Measurements from ENCODE around the gene FAM163B.

FAM163B gene

DNA sequence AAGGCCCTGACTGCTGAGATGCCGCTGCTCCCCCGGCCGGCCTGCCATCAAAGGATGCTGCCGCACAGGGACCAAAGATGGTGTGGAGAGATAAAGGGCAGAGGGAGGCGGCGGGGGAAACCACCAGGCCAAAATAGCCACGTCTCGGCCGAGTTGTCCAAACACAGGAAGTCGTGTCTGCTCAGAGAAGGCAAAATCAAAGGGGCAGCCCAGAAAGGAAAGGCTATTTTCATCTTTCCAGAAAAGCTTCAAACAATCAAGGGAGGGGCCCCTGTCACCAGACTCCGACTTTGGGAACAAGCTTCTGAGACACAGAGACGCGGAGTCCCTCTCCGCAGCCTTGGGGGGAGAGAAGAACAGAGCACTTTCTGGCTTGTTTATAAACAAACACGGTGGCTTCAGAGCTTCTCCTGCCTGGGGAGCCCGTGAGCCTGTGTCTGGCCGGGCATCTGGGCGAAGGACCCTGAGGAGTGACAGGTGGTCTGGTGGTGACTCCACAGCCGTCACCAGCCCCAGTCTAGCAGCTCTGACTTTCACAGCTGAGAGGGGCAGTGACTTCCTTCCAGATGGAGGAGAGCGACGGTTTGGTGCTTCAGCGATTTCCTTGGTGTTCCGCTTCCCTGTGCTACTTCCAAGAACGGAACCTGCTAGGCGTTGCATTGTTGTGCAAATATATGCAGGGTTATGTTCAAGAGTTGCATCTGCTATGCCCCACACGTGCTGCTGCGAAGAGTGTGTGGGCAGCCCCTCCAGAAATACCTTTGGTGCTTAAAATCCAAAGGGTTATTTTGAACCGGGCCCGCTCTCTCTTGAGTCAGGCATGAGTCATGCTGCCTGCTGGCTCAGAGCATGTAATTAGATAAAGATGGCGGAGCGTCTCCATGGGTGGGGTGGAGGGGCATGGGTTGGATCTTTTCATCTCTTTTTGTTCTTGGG lies 50.7 kb downstream of the FAM163B start:
- peak; percentile 30 for DNase-seq (ENCODE audit: low read depth)
- H3K4me3 ChIP-seq (ENCODE audit: low read depth, low read length): no peak overlapping the region

DNA sequence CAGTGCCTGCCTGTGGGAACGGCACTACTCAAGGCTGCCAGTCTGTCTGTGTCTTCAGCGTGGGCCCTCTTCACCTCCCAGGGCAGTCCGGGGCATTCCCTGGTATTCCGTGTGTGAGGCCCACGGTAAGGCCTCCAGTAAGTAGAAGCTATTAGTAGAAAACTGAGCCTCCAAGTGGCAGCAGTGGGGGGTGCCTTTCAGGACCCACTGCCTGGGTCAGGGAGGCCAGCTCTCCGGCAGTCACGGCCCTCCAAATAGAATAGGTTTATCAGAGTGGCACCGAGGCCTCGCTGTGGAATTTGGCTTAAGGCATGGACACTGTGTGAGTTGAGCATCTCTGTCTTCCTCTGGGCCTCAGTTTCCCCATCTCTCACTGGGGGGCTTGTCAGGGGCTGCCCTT lies 51.6 kb downstream of the FAM163B start:
- H3K4me3 ChIP-seq (ENCODE audit: low read depth, low read length): no peak overlapping the region
- DNase-seq (ENCODE audit: low read depth): no peak

DNA sequence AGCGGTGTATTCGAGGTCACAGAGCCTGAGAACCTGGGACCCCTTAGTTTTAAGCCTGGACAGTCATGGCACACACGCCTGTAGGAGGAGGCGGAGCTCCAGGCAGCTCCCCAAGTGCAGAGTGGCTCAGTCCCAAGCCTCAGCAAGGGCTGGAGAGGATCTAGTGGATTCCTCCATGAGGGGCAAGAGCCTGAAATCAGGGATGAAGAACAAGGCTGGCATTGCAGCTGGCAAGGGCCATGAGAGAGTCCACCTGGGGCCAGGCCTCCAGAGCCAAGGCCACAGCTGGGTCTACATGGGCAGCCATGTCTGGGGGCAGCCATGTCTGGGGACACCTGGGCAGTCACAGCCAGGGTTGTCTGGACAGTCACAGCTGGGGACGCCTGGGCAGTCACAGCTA lies 52.8 kb downstream of the FAM163B start:
- no peak overlapping the region for H3K4me3 ChIP-seq (ENCODE audit: low read depth, low read length)
- no peak for DNase-seq (ENCODE audit: low read depth)

DNA sequence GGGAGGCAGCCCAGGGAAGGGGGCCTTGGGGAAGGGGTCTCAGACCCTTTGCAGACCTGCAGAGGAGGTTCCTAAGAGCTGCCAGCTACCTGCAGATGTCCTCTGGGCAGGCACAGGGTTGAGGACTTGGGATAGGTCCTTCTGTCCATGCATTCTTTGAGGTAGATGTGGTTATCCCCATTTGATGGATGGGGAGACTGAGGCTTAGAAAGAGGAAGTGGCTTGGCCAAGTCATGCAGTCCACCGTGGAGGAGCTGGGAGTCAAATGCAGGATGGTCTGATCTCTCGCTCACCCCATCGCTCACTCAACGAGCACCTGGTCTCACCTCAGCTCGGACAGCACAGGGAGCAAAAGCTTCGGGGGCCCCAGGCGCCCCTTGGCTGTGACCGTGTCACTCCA lies 54.5 kb downstream of the FAM163B start:
- H3K4me3 ChIP-seq (ENCODE audit: low read depth, low read length): no peak overlapping the region

DNA sequence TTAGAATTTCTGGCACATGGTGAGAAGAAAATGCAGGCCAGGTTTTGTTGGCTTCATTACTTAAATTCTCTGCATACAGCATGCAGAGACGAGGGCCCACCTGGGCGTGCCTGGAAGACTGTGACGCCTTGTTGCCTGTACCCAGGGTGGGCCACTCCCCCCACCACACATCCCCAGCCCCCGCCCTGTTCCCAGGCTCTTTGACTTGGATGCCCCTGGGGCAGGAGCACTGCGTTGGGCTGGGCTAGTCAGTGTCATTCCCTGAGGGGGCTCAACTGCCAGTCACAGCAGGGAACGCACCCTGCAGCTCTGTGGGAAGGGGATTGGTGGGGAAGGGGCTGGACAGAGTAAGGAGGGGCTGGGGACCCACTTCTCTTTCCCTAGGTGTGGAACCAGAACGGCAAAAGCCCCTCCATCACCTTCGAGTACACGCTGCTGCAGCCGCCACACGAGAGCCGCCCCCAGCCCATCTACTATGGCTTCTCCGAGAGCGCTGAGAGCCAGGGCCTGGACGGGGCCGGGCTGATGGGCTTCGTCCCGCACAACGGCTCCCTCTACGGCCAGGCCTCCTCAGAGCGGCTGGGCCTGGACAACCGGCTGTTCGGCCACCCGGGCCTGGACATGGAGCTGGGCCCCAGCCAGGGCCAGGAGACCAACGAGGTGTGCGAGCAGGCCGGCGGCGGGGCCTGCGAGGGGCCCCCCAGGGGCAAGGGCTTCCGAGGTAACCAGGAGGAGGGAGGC lies 55.0 kb downstream of the FAM163B start:
- no peak for DNase-seq (ENCODE audit: low read depth)
- H3K4me3 ChIP-seq (ENCODE audit: low read depth, low read length): no peak overlapping the region

More for the DNA sequence above, 54.5 kb downstream of the FAM163B start:
- no peak for DNase-seq (ENCODE audit: low read depth)

DNA sequence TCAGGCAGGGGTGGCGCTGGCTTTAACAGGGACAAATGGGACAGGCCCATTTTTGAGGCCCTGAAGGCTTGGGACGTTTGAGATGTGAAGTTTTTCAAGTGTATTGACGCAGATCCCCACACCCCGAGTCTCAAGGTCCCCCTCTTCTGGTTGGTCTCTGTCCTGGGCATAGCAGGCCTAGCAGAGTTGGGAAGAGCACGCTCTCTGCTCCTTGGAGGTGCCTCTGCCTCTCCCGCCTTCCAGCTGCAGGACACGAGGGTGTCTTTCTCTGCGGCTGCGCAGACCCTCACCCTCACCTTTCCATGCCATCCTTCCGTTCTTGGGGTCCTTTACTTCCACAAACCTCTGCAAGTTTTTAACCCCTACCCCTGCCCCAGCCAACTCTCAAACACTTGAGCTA lies 56.1 kb downstream of the FAM163B start:
- no peak overlapping the region for H3K4me3 ChIP-seq (ENCODE audit: low read depth, low read length)
- DNase-seq (ENCODE audit: low read depth): no peak

DNA sequence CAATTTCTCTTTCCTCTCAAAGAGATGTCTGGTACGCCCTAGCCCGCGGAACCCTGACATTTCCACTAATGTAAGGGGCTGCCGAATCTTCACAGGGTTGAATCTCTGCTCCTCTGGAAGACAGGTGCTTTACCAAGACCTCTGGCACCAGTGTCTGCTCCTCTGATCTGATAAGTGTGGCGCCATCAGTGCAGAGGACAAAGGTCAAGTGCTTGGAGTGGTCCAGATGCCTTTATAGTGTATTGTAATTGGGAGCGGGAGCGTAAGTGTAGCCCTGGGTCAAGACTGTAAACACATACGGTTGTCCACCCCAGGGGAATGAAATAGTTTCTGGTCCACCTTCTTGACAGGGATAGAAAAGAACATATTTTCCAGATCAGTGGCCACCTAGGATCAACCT lies 57.0 kb downstream of the FAM163B start:
- DNase-seq (ENCODE audit: low read depth): no peak

DNA sequence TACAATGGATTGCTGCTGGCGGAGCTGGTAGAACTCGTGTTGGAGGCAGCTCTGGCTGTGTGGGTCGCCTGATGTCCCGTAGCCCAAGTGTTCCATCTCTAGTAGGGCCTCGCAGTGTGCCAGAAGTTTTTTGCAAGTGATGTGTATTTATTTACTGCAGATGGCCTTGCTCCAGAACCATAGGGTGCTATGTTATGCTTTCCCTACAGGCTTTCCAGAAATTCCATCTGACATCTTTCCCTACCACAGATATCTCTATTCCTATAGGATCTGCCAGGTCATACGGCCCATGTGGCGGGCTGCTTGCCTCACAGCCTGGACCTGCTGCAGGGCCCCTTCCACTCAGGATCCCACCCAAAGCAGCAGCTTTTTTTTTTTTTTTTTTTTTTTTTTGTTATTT lies 57.7 kb downstream of the FAM163B start:
- no peak overlapping the region for H3K4me3 ChIP-seq (ENCODE audit: low read depth, low read length)
- DNase-seq (ENCODE audit: low read depth): no peak

More for the DNA sequence above, 57.0 kb downstream of the FAM163B start:
- no peak overlapping the region for H3K4me3 ChIP-seq (ENCODE audit: low read depth, low read length)

DNA sequence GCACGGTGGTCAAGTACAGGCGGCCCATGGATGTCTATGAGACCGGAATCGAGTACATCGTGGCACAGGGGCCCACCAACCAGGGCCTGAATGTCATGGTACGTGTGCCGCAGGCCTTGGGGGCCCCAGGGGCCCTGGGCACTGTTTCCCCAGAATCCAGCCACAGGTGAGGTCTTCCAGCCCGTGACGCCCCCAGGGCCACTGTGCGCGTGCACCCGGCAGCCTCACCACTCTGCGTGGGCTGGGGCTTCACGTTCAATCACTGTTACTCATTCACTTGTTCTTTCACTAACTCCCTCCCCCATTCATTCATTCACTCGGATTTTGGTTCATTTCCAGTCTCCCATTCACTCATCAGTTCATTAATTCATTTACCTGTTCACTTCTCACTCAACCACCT lies 62.1 kb downstream of the FAM163B start:
- H3K4me3 ChIP-seq (ENCODE audit: low read depth, low read length): no peak overlapping the region
- DNase-seq (ENCODE audit: low read depth): no peak

DNA sequence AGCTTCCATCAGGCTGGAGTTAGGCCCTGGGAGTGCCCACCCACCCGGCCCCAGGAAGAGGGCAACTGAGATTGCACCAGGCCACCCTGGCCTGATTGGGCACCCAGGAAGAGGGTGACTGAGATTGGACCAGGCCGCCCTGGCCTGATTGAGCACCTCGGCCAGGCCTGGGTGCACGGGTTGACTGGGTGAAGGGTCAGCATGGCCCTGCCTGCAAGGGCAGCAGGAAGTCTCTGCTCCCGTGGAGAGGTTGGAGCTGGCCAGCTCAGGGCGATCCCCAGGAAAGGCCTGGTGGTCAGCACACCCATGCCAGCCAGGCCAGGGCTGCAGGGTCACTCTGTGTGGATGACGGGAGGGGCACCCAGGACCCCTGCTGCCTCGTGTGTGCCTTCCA lies 62.9 kb downstream of the FAM163B start:
- H3K4me3 ChIP-seq (ENCODE audit: low read depth, low read length): no peak overlapping the region
- no peak for DNase-seq (ENCODE audit: low read depth)

DNA sequence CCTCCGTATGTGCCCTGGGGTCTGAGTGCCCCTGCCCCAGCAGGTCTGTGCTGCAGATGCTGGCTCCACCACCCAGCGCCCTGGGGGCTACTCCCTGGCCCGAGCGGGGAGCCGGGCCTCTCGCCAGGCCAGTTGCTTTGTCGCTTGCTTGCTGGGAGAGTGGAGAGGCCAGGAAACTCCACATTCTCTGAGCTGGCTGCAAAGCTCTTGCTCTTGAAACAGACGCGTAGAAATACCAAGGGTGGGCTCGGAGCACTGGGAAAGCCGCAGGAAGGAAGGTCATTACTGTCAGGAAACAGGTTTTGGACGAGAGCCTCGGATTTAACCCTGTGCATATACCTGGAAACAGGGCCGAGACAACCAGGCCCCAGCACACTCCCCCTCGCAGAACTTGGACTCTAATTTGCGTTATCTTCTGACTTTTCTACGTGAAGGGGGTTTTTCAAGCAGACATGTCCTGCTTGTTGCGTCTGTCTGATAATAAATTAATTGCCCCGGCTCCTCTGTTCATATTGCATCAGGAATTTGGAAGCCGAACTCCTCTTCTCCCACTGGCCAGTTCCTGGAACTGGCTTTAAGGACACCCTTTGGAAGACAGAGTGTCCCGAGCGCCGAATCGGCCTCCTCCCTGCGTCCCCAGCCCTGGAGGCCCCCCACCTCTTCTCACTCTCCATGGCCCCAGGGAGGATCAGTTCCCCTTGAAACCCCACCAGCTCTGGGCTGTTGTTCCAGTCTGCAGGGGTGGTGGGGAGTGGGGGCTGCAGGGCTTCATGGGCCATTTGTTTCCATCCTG lies 63.5 kb downstream of the FAM163B start:
- DNase-seq (ENCODE audit: low read depth): no peak
- no peak overlapping the region for H3K4me3 ChIP-seq (ENCODE audit: low read depth, low read length)

DNA sequence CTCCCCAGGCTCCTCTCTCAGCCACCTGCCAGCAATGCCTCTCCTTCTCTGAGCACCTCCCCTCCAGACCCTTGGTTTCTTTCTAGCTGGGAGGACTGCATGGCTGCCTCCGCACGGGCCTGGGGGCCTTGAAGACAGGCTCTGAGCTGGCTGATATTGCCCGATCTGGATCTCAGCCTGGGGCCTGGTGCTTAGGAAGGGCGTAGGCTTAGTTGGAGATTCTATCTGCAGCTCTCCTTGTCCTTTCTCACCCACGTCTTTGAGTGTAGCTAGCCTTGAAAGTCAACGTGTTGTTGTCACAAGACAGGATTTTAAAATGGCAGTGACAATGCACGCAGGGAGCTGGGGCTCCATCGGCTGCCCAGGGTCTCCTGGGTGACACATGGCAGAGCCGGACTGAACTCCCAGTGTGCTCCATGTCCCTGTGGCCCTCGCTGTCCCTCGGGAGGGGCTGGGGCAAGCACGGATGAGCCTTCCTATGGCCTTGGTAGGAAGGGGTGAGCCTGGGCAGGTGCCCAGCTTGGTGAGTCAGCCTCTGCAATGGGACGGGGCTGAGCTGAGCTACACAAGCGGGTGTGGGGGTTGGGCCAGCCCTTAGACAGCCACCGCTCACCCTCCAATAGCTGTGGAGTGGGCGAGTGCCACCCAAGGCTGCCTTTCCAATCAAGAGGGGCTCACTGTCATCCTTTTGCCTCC lies 65.3 kb downstream of the FAM163B start:
- no peak for DNase-seq (ENCODE audit: low read depth)
- H3K4me3 ChIP-seq (ENCODE audit: low read depth, low read length): no peak overlapping the region

DNA sequence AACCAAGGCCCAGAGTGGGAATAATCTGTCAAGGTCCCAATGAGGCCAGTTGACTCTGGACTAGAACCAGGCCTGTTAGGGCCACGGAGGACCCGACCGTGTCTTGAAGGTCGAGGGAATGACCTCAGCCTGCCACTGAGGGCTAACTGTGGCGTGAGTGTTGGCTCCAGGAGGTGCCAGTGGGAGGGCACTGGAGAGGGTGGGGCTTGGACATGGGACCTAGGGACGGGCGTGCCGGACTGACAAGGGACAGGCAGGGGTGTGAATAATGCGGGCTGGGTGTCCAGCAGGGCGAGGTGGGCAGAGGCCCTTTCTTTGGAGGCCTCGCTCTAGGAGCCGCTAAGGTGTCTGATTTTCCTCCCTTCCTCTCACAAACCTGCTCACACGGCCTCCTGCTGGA lies 67.2 kb downstream of the FAM163B start:
- H3K4me3 ChIP-seq (ENCODE audit: low read depth, low read length): no peak overlapping the region

DNA sequence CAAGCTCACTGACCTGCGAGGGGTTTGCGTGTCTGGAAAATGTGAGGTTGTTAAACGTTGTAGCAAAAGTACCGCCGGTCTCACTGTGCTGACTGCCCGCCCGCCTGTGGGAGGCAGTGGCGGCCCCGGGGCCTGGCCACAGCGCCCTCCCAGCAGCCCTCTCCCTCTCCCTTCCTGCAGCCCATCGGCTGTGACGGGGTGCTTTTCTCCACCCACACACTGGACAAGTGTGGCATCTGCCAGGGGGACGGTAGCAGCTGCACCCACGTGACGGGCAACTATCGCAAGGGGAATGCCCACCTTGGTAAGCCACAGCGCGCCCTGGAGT lies 68.5 kb downstream of the FAM163B start:
- H3K4me3 ChIP-seq (ENCODE audit: low read depth, low read length): no peak overlapping the region
- no peak for DNase-seq (ENCODE audit: low read depth)

More for the DNA sequence above, 67.2 kb downstream of the FAM163B start:
- DNase-seq (ENCODE audit: low read depth): no peak

DNA sequence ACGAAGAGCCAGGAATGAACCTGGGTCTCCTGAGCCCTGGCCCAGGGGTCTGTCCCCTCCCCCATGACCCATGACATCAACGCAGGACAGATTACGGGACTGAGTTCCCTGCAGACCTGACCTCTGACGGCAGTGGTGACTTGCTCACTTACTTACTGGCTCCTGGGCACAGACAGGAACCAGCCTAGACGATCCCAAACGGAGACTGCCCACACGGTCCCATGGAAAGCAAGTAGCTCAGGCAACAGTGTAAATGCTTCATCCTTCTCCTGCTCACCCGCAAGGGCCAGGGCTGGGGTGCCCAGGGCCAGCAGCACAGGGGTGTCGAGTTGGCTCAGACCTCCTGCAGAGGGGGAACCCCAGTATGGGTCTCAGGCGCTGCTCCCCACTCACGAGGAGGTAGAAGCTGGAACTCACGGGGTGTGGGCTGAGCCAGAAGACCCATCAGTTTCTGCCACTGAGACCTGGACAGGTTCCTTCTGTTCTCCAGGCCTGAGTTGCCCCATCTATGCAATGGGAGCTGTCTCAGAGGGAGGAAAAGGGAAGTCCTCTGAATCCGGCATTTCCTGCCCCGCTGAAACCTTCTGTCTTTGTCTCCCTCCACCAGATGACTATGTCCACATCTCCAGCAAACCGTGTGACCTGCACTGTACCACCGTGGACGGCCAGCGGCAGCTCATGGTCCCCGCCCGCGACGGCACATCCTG lies 69.0 kb downstream of the FAM163B start:
- no peak overlapping the region for H3K4me3 ChIP-seq (ENCODE audit: low read depth, low read length)
- DNase-seq (ENCODE audit: low read depth): no peak

DNA sequence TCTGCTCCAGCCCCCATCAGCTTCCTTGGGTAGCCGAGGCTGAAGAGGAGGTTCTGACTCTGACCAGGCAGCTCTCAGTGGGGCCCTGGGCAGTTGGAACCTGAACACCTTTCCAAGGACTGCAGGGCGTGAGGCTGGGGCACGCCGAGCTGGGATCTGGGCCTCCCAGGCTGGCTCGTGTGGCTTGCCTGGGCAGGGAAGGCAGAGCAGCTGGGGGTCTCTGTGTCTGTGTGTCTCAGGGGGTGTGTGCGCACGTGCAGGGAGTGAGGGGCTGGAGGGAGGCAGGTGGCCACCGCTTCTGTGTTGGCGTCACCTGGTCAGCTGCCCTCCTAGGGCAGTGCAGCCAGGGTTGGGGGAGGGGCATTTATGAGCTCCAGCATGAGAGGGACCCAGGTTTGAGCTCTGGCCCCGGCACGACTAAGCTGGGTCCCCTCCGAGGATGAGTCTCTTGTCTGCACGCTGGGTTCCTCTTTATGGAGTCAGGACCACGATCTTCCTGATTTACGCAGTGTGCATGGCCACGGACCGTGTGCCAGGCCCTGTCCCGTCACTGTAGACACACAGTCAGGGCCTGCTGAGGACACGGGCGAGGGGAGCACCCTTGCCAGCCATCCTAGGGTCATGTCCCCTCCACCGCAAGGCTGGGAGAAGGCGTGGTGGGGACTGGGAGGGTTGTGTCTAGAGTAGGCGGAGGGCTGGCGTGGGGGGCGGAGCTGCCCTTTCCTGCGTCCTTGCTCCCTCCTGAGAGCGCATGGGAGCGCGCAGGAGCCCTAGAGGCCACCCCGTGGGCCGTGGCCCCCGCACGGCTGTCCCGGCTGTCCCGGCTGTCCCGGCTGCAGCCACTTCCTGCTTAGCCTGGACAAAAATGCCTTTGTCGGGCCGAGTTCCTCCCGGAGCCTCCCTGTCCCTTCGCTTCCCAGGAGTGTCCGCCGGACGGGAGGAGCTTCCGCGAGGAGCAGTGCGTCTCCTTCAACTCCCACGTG lies 70.0 kb downstream of the FAM163B start:
- no peak for DNase-seq (ENCODE audit: low read depth)
- H3K4me3 ChIP-seq (ENCODE audit: low read depth, low read length): no peak overlapping the region

DNA sequence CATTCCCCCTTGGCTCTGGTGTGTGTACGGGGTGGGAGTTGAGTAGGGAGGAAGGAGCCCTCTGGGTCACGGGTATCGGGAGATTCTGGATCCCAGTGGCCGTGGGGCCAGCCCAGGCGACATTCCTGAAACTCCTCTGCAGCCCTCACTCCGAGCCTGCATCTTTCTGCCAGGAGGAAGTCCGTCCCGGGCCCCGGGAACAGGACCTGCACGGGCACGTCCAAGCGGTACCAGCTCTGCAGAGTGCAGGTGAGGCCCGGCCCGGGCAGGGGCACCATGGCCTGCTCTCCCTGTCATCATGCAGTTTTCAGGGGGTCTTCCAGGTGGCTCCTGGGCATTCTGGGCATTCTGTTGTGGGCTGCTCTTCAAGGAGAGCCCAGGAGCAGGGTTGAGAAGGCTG lies 71.0 kb downstream of the FAM163B start:
- no peak for DNase-seq (ENCODE audit: low read depth)
- H3K4me3 ChIP-seq (ENCODE audit: low read depth, low read length): no peak overlapping the region

DNA sequence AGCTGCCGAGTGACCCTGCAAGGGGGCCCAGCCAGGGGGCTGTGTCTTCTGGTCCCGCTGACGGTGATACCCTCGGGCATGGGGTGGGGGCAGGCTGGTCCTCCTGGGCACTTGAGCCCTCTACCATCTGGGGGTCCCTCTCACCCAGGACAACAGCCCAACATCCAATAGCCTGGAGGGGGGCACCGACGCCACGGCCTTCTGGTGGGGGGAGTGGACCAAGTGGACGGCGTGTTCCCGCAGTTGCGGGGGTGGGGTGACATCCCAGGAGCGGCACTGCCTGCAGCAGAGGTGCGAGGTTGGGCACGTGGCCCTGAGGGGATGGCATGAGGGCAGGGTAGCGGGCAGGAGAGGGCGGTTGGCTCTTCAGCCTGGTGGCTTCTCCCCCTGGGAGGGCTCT lies 71.9 kb downstream of the FAM163B start:
- DNase-seq (ENCODE audit: low read depth): no peak
- no peak overlapping the region for H3K4me3 ChIP-seq (ENCODE audit: low read depth, low read length)
